NOMO-1 (cell line): ENCODE data around the gene PTGES.
"Not testable (repeated sequence)": the region's sequence is repeated elsewhere in the genome, so short reads cannot be mapped to it uniquely, and the experiment has no call there.

Experiments
- DNase-seq, 2 experiments: peaks; one replicate each; lab custom pipeline; 2025; ENCODE audit not compliant: unreplicated experiment in 2 of 2; lab: John Stamatoyannopoulos, UW

PTGES gene

DNA sequence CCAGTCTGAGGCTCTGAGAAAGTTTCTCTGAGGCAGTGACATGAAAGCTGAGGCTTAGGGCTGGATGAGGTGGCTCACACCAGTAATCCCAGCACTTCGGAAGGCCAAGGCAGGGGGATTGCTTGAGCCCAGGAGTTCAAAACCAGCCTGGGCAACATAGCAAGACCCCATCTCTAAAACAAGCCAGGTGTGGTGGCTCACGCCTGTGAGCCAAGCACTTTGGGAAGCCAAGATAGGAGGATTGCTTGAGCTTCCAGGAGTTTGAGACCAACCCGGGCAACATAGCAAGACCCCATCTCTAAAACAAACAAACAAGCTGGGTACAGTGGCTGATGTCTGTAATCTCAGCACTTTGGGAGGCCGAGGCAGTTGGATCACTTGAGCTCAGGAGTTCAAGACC is 3.8 kb downstream of the PTGES start:
- not testable (repeated sequence) for DNase-seq

DNA sequence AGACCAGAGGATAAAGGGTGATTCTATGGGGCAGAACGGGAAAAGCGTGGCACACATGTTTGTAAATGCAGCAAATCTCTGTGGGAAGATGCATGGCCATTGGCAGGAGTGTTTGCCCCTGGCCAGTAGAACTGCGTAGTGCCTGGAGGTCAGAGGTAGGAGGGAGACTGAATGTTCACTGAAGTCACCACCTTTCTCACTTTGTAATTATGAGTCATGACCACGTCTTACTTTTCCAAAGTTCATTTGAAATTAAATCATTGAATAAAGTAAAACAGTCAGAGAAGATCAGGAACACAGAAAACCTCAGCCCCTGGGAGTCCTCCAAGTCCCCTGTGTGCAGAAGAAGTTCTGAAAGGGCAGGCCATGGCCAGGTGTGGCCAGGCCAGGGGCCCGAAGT is 4.6 kb downstream of the PTGES start:
- no peak for DNase-seq

- DNase-seq = peak; percentile 26 to 42
These were observed 6.6 kb downstream of the PTGES start for GRCh38 chr9:129746092-129746777.

- no peak for DNase-seq
These were observed 7.6 kb downstream of the PTGES start for GRCh38 chr9:129745200-129745599.

GRCh38 chr9:129740666-129741464 is 12.0 kb downstream of the PTGES start:
- DNase-seq = no peak

- no peak for DNase-seq
These were observed 12.7 kb downstream of the PTGES start for GRCh38 chr9:129740174-129740573.

DNA sequence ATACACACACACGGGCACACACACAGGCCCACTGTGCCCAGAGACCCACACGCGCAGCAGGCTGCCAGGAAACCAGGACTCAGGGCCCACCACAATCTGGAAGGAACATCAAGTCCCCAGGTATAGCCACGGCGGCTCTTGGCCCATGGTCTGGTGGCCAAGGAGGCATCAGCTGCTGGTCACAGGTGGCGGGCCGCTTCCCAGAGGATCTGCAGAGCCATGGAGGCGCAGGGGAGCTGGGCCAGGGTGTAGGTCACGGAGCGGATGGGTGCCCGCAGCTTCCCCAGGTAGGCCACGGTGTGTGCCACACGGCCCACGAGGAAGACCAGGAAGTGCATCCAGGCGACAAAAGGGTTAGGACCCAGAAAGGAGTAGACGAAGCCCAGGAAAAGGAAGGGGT is 13.4 kb downstream of the PTGES start:
- DNase-seq = no peak

- DNase-seq = peak; percentile 67 to 87
These were observed 15.2 kb downstream of the PTGES start for GRCh38 chr9:129737479-129738274.

- DNase-seq = no peak
These were observed 16.5 kb downstream of the PTGES start for GRCh38 chr9:129736334-129736733.

DNA sequence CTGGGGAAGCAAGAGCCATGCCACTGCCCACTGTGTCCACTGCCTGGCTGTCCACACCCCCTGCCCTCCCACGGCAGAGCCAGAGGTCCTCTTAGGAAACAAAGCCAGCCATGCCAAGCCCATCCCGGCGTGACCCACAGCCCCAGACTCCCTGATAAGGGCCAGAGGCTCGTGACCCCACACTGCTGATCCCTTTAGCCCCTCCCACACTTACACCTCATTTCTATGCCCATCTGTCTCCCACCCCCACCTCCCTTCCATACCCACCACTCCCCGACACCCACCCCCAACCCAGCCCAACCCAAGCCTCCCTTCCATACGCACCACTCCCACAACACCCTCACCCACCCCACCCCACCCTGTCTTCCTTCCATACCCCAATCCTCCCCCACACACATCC is 17.3 kb downstream of the PTGES start:
- no peak for DNase-seq

DNA sequence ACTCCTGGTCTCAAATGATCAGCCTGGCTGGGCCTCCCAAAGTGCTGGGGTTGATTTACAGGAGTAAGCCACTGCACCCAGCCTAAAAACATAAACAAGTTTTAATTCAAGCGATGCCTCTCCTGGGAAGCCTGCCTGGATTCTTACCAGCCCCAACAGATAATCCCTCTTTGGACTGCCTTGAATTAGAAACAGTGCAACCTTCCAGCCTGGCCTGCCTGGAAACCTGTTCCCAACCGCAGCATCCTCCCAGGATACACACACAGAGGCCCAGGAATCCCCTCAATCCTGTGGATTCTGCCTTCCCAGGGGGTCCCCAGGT is 19.2 kb downstream of the PTGES start:
- DNase-seq = no peak

DNA sequence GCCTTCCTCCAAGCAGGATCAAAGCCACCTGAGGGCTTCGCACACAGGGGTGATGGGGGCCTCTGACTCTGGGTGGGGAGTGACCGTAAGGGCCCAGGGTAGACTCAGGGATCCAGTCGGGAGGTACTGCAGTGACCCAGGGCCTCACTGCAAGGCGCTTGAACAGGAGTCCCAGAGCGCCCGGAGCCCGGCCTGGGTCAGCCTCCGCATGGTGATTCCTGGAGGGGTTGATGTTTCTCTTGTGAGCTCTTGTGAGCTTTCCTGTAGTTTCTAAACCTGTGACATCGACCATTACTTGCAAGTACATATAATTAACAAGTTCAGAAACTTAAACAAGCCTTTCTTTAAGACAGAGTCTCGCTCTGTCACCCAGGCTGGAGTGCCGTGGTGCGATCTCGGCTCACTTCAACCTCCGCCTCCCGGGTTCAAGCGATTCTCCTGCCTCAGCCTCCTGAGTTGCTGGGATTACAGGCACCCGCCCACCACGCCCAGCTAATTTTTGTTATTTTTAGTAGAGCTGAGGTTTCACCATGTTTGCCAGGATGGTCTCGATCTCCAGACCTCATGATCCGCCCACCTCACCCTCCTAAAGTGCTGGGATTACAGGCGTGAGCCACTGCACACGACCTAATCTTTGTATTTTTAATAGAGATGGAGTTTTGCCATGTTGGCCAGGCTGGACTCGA is 19.8 kb downstream of the PTGES start:
- no peak for DNase-seq

- DNase-seq = no peak
These were observed 20.7 kb downstream of the PTGES start for GRCh38 chr9:129732100-129732499.

DNA sequence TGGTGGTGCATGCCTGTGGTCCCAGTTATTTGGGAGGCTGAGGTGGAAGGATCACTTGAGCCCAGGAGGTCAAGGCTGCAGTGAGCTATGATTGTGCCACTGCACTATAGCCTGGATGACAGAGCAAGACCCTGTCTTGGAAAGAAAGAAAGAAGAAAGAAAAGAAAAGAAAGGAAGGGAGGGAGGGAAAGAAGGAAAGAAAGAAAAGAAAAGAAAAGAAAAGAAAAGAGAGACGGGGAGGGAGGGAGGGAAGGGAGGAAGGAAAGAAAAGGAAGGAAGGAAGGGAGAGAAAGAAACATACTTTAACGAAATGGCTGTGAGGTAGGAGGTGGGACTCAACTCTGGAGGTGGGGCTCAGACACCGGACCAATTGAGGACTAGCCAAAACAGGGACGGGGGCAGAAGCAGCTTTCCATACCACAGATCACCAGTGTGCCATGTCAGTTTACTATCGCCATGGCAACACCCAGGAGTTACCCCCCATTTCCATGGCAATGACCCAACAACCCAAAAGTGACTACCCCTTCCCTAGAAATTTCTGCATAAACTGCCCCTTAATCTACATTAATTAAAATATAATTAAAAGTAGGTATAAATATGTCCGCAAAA is 21.3 kb downstream of the PTGES start:
- no peak for DNase-seq

GRCh38 chr9:129728744-129729143 is 24.1 kb downstream of the PTGES start:
- no peak for DNase-seq

- DNase-seq = peak; percentile 41 to 60
These were observed 26.3 kb downstream of the PTGES start for GRCh38 chr9:129726322-129727160.

DNA sequence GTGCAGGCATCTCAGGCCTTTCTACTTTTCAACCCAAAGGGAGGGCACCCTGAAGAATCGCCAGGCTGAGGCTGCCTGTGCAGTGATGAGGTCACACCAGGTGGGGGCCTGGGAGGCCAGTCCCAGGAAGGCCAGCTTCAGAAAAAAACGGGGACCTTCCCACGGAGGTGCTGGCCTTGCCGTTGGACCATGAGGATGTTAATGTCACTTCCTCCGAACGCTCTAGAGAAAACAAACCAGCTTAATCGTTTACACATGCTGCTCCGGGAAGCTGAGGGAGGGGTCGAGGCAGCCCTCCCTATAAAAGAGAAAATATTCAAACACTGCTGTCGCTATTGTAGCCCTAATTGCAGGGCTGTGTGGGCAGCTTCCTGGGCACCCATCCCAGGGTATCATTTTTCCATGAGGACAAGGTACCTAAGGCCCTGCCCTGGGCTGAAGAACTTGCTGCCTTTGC is 27.0 kb downstream of the PTGES start:
- no peak for DNase-seq

DNA sequence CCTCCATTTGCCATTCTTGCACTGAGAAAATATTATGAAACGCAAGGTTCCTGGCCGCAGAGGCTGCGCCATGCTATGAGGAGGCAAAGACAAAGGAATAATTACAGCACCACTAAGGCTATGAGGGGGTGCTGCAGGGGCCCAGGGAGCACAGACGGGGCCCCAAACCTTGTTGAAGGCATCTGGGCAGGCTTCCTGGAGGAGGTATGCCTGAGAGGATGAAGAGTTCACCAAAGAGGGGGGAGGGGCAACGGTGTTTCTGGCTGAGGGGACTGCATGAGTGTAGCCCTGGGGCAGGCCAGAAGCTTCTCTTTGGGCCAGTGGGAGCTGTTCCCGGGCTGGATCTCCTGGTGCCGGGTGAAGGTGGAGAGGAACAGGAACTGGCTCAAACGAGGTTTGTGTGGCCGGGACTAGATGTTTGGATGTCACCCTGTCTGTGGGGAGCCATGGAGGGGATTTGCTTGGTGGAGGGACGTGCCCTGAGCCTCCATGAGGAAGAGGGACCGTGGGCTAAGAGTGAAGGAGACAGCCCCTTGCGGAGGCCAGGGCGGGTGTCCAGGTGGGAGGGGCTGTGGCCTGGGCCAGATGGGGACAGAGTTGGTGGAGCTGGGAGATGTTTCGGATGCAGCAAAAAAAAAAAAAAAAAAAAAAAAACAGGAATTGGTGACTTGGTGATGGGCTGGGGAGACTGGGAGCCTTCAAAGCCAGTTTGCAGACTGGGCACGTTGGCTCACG is 28.2 kb downstream of the PTGES start:
- no peak for DNase-seq

DNA sequence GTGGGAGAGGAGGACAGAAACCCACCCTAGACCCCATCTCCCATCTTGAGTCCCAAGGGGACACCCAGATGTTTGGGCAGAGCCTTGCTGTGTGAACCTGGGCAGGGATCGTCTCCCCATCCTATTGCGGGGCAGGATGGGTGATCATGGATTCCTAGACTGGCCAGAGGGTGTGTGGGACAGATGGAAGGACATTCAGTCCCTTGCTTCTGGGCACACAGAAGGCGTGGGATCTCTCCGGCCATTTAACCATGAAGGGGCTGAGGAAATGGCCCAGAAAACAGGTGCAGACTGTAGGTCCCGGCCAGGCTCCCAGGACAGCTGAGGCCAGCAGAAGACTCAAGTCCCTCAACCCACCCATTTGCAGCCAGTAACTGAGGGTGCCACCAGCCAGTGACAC is 29.9 kb downstream of the PTGES start:
- DNase-seq = no peak
